Tibial nerve (tissue), 4 donors: Measurements from ENCODE around the gene ERBB4. TPM values are rescaled to one million over a fixed set of nuclear protein-coding genes. Genes with fewer than 3 reads are reported as not detected.

Experiments
- DNase-seq, 2 donors: peaks; one replicate each; pipeline ENCODE4 v3.0.0-alpha.2; 2019; ENCODE audit warnings: low spot score in 2 of 2
- H3K27ac ChIP-seq, 4 donors: fragments of 200-600 bp; sonication (generic) in 3 of 4; one replicate each; pipeline ENCODE4 v1.5.1; 2017 to 2019; ENCODE audit warnings: mild to moderate bottlenecking in 1 of 4
- H3K27me3 ChIP-seq, 2 donors: fragments of 200-600 bp; sonication (generic) in 1 of 2; one replicate each; pipeline versions ENCODE4 v1.5.1 to v1.6.0; 2017 to 2019
- H3K36me3 ChIP-seq, 3 donors: fragments of 200-600 bp; sonication (generic); one replicate each; pipeline ENCODE4 v1.5.1; 2018 to 2019
- H3K4me1 ChIP-seq, 4 donors: fragments of 200-600 bp; sonication (generic) in 3 of 4; one replicate each; pipeline ENCODE4 v1.5.1; 2017 to 2019
- H3K4me3 ChIP-seq, 4 donors: fragments of 200-600 bp; sonication (generic) in 3 of 4; one replicate each; pipeline ENCODE4 v1.5.1; 2017 to 2019; ENCODE audit warnings: mild to moderate bottlenecking in 1 of 4, moderate library complexity in 1 of 4
- H3K9me3 ChIP-seq, 4 donors: fragments of 200-600 bp; sonication (generic) in 3 of 4; one replicate each; pipeline ENCODE4 v1.5.1; 2017 to 2019
- CTCF ChIP-seq, 5 experiments: fragments of 200-600 bp in 3 of 5; fragments of 450-650 bp in 2 of 5; sonication (generic) in 3 of 5; IDR thresholded peaks; one replicate each; pipeline ENCODE4 v1.5.1; 2016 to 2019; ENCODE audit warnings: antibody characterized with exemption in 5 of 5, mild to moderate bottlenecking in 3 of 5, moderate library complexity in 2 of 5
- EP300 ChIP-seq, 2 donors: sonication (generic); formaldehyde crosslinking; IDR thresholded peaks; one replicate each; pipeline ENCODE4 v1.6.1; 2017; ENCODE audit warnings: antibody characterized with exemption in 2 of 2, mild to moderate bottlenecking in 1 of 2
- POLR2A ChIP-seq, 2 donors: fragments of 450-650 bp; IDR thresholded peaks; one replicate each; pipeline ENCODE4 v1.6.1; 2017; ENCODE audit warnings: antibody characterized with exemption in 2 of 2, mild to moderate bottlenecking in 2 of 2, moderate library complexity in 2 of 2
- WGBS, 2 donors: methylation state at CpG; one replicate each; pipeline ENCODE4 v1.1.5; 2018; 5-methylcytosine and 5-hydroxymethylcytosine counted together
- total RNA-seq, 4 donors: library from RNA; depleted of rRNA; stranded (reverse); fragments of >200 nt; gene quantifications; one replicate each; pipeline ENCODE4 v1.1.0, GENCODE V29; 2016

Gene ERBB4
- total RNA-seq, 4 donors from 2014 or later: 2.4 to 3.3 (median 2.9) TPM

GRCh38 chr2:212517693-212518092 is 20.9 kb downstream of the ERBB4 start:
- H3K36me3 ChIP-seq: no peaks in the 10 kb centered on the region
- TF ChIP-seq CTCF (IDR thresholded peaks at IDR 0.05): no peak
- TF ChIP-seq EP300 (IDR thresholded peaks at IDR 0.05): no peak
- TF ChIP-seq POLR2A (IDR thresholded peaks at IDR 0.05): no peak
- WGBS, 2 donors: 78 to 83% methylated on average over 1 of the region's 1 CpG
- H3K27me3 ChIP-seq: no peaks in the 10 kb centered on the region
- H3K4me3 ChIP-seq: no peak overlapping the region
- no peaks in the 10 kb centered on the region for H3K4me1 ChIP-seq
- no peaks in the 10 kb centered on the region for H3K9me3 ChIP-seq
- no peak overlapping the region for H3K27ac ChIP-seq
- DNase-seq: no peak

GRCh38 chr2:212505586-212505985 is 33.0 kb downstream of the ERBB4 start:
- Histone ChIP-seq H3K4me1 (no peaks in the 10 kb centered on the region), H3K4me3 (no peak overlapping the region), H3K27me3 (no peaks in the 10 kb centered on the region), H3K27ac (no peak overlapping the region), H3K9me3 (no peaks in the 10 kb centered on the region), H3K36me3 (no peaks in the 10 kb centered on the region)
- 88 to 89% methylated on average over 2 of the region's 2 CpGs for WGBS, 2 donors
- DNase-seq: no peak
- TF ChIP-seq EP300 (IDR thresholded peaks at IDR 0.05): no peak
- TF ChIP-seq POLR2A (IDR thresholded peaks at IDR 0.05): no peak
- no peak for TF ChIP-seq CTCF (IDR thresholded peaks at IDR 0.05)

GRCh38 chr2:212495046-212495445 is 43.6 kb downstream of the ERBB4 start:
- Histone ChIP-seq H3K27me3 (no peaks in the 10 kb centered on the region), H3K27ac (no peak overlapping the region), H3K36me3 (no peaks in the 10 kb centered on the region), H3K9me3 (no peaks in the 10 kb centered on the region), H3K4me3 (no peak overlapping the region), H3K4me1 (no peaks in the 10 kb centered on the region)
- no peak for DNase-seq
- TF ChIP-seq CTCF (IDR thresholded peaks at IDR 0.05) (no peak), EP300 (IDR thresholded peaks at IDR 0.05) (no peak), POLR2A (IDR thresholded peaks at IDR 0.05) (no peak)
- 58 to 69% methylated on average over 1 of the region's 1 CpG for WGBS, 2 donors

GRCh38 chr2:212494418-212495020 is 44.1 kb downstream of the ERBB4 start:
- no peak overlapping the region for H3K4me3 ChIP-seq
- H3K27me3 ChIP-seq: no peaks in the 10 kb centered on the region
- 66 to 73% methylated on average over 1 of the region's 1 CpG for WGBS, 2 donors
- DNase-seq: no peak
- H3K4me1 ChIP-seq: no peaks in the 10 kb centered on the region
- no peak overlapping the region for H3K27ac ChIP-seq
- TF ChIP-seq CTCF (IDR thresholded peaks at IDR 0.05) (no peak), POLR2A (IDR thresholded peaks at IDR 0.05) (no peak), EP300 (IDR thresholded peaks at IDR 0.05) (no peak)
- no peaks in the 10 kb centered on the region for H3K9me3 ChIP-seq
- no peaks in the 10 kb centered on the region for H3K36me3 ChIP-seq

GRCh38 chr2:212489719-212490346 is 48.8 kb downstream of the ERBB4 start:
- 85 to 86% methylated on average over 3 of the region's 3 CpGs for WGBS, 2 donors

More at GRCh38 chr2:212489719-212490346, 48.8 kb downstream of the ERBB4 start:
- no peak for DNase-seq
- Histone ChIP-seq H3K4me3 (no peak overlapping the region), H3K27me3 (no peaks in the 10 kb centered on the region), H3K27ac (no peak overlapping the region), H3K9me3 (no peaks in the 10 kb centered on the region), H3K36me3 (no peaks in the 10 kb centered on the region), H3K4me1 (no peaks in the 10 kb centered on the region)
- TF ChIP-seq EP300 (IDR thresholded peaks at IDR 0.05): no peak
- TF ChIP-seq CTCF (IDR thresholded peaks at IDR 0.05): no peak
- TF ChIP-seq POLR2A (IDR thresholded peaks at IDR 0.05): no peak
